Measurements from ENCODE around the gene ATG4C.
A peak's percentile ranks its signal among the peaks of the same experiment; 100 is the strongest.
"Not testable (repeated sequence)": the region's sequence is repeated elsewhere in the genome, so short reads cannot be mapped to it uniquely, and the experiment has no call there.

ATG4C gene

GRCh38 chr1:62753031-62753965 lies 30.6 kb upstream of the ATG4C start:
- no peak for TF ChIP-seq CTCF (IDR thresholded peaks at IDR 0.05; ENCODE audit: insufficient read depth, low read depth, low read length, missing control alignments)
- no peak for DNase-seq (ENCODE audit: low read depth)
- no peak overlapping the region for H3K4me3 ChIP-seq (ENCODE audit: low read length)

- H3K4me3 ChIP-seq (ENCODE audit: low read length); DNase-seq (ENCODE audit: low read depth): not testable (repeated sequence)
These were observed 29.0 kb upstream of the ATG4C start for GRCh38 chr1:62754938-62755337.

GRCh38 chr1:62756255-62756884 lies 27.6 kb upstream of the ATG4C start:
- DNase-seq (ENCODE audit: low read depth); H3K4me3 ChIP-seq (ENCODE audit: low read length): not testable (repeated sequence)

GRCh38 chr1:62759232-62759875 lies 24.6 kb upstream of the ATG4C start:
- H3K4me3 ChIP-seq (ENCODE audit: low read length); DNase-seq (ENCODE audit: low read depth): not testable (repeated sequence)

- H3K4me3 ChIP-seq (ENCODE audit: low read length): not testable (repeated sequence)
- peak; percentile 65 for DNase-seq (ENCODE audit: low read depth)
These were observed 23.7 kb upstream of the ATG4C start for GRCh38 chr1:62760021-62760782.

- not testable (repeated sequence) for DNase-seq (ENCODE audit: low read depth); H3K4me3 ChIP-seq (ENCODE audit: low read length)
These were observed 22.6 kb upstream of the ATG4C start for GRCh38 chr1:62761223-62761870.

GRCh38 chr1:62762027-62762426 lies 21.9 kb upstream of the ATG4C start:
- not testable (repeated sequence) for DNase-seq (ENCODE audit: low read depth); H3K4me3 ChIP-seq (ENCODE audit: low read length)

GRCh38 chr1:62765981-62766380 lies 18.0 kb upstream of the ATG4C start:
- TF ChIP-seq CTCF (IDR thresholded peaks at IDR 0.05; ENCODE audit: insufficient read depth, low read depth, low read length, missing control alignments): no peak
- no peak overlapping the region for H3K4me3 ChIP-seq (ENCODE audit: low read length)
- no peak for DNase-seq (ENCODE audit: low read depth)

- not testable (repeated sequence) for H3K4me3 ChIP-seq (ENCODE audit: low read length); DNase-seq (ENCODE audit: low read depth)
These were observed 15.4 kb upstream of the ATG4C start for GRCh38 chr1:62768551-62768950.

- no peak for DNase-seq (ENCODE audit: low read depth)
- H3K4me3 ChIP-seq (ENCODE audit: low read length): no peak overlapping the region
- TF ChIP-seq CTCF (IDR thresholded peaks at IDR 0.05; ENCODE audit: insufficient read depth, low read depth, low read length, missing control alignments): no peak
These were observed 11.2 kb upstream of the ATG4C start for GRCh38 chr1:62772607-62773295.
